Natural killer cell (primary cell): ENCODE data around the gene MATK. TPM values are rescaled to one million over a fixed set of nuclear protein-coding genes. Genes with fewer than 3 reads are reported as not detected.

ENCODE experiments used
- ATAC-seq, 3 donors: fragments of 150-1000 bp in 2 of 3; fragments of 200-7000 bp in 1 of 3; cut with Tn5 transposase; 1 replicate in 1 of 3; 2 replicates in 2 of 3; pipeline ENCODE4 v1.10.0; 2021; ENCODE audit warnings: mild to moderate bottlenecking in 2 of 3, moderate library complexity in 2 of 3
- DNase-seq, 2 donors: peaks; one replicate each; pipeline versions ENCODE4 v3.0.0 to v3.0.0-alpha.2; 2013 to 2021; ENCODE audit warnings: mixed read lengths in 1 of 2
- H3K27ac ChIP-seq: one replicate; pipeline ENCODE4 v1.5.1; 2013; ENCODE audit warnings: mild to moderate bottlenecking, low read length
- H3K27me3 ChIP-seq: one replicate; pipeline ENCODE4 v1.6.1; 2013; ENCODE audit warnings: low read length; ENCODE audit not compliant: control insufficient read depth, insufficient read depth
- H3K36me3 ChIP-seq: one replicate; pipeline ENCODE4 v1.6.1; 2013; ENCODE audit warnings: low read length; ENCODE audit not compliant: control insufficient read depth, insufficient read depth
- H3K4me1 ChIP-seq: one replicate; pipeline ENCODE4 v1.6.1; 2013; ENCODE audit warnings: low read length; ENCODE audit not compliant: control insufficient read depth, insufficient read depth
- H3K4me3 ChIP-seq: one replicate; pipeline ENCODE4 v1.5.1; 2013; ENCODE audit warnings: low read length
- H3K9me3 ChIP-seq: one replicate; pipeline ENCODE4 v1.6.1; 2013; ENCODE audit warnings: low read length; ENCODE audit not compliant: control insufficient read depth, insufficient read depth
- H3K27ac Mint-ChIP-seq, 2 donors: one replicate each; pipeline ENCODE4 v1.8.0; 2022; ENCODE audit warnings: mild to moderate bottlenecking in 2 of 2, mixed read lengths in 2 of 2, moderate library complexity in 1 of 2
- H3K27me3 Mint-ChIP-seq, 2 donors: one replicate each; pipeline ENCODE4 v1.8.0; 2022; ENCODE audit warnings: low read depth in 2 of 2, mixed read lengths in 2 of 2
- H3K36me3 Mint-ChIP-seq: one replicate; pipeline ENCODE4 v1.8.0; 2022; ENCODE audit warnings: mixed read lengths
- H3K4me1 Mint-ChIP-seq, 2 donors: one replicate each; pipeline ENCODE4 v1.8.0; 2022; ENCODE audit warnings: mixed read lengths in 2 of 2
- H3K4me3 Mint-ChIP-seq: one replicate; pipeline ENCODE4 v1.8.0; 2022; ENCODE audit warnings: mild to moderate bottlenecking, moderate library complexity, mixed read lengths
- H3K9me3 Mint-ChIP-seq, 2 donors: one replicate each; pipeline ENCODE4 v1.8.0; 2022; ENCODE audit warnings: mixed read lengths in 2 of 2
- WGBS: methylation state at CpG from one replicate; pipeline ENCODE4 v1.1.7; 2013; ENCODE audit warnings: missing lambda C conversion rate; ENCODE audit not compliant: insufficient coverage; 5-methylcytosine and 5-hydroxymethylcytosine counted together
- intact Hi-C: fragments of 100-400 bp; cut with micrococcal nuclease; formaldehyde crosslinking; loops from one replicate; pipeline ENCODE4 v1.14.2; 2022
- total RNA-seq, 4 donors: library from RNA; stranded (reverse); fragments of 120-200 nt in 1 of 4; gene quantifications; one replicate each; pipeline versions ENCODE4 v1.2.3 to v1.2.4, GENCODE V29; 2013 to 2022
- TF ChIP-seq, protein P1 (sequence below): fragments of 200-600 bp; IDR thresholded peaks from one replicate; pipeline ENCODE4 v1.8.0; 2022; ENCODE audit warnings: antibody characterized with exemption

Gene MATK
- total RNA-seq, 3 donors from 2014 or later (not counting 1 experiment from before 2014, with no cell fraction given), result 269 to 353 (median 317) TPM

DNA sequence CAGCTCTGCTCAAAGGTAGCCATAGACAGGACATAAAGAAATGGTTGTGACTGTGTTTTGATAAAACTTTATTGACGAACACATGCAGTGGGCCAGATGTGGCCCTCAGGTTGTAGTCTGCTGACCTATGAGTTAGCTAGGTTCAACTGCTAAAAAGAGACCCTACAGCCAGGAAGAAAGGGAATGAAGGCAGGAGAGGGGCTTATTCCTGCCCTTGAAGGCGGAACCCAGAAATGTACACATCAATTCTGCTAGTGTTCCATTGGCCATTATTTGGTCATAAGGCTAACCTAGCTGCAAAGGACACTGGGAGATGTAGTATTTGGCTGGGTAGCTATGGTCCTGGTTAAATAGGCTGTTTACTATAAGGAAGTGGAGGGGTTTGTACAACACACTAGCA, 42.7 kb downstream of the MATK start:
- no peak overlapping the region for H3K4me3 Mint-ChIP-seq
- H3K27ac ChIP-seq, result no peak overlapping the region
- H3K27me3 ChIP-seq, result no peaks in the 10 kb centered on the region
- intact Hi-C loops, result no loop called here
- no peaks in the 10 kb centered on the region for H3K9me3 ChIP-seq
- no peaks in the 10 kb centered on the region for H3K36me3 Mint-ChIP-seq
- H3K4me1 ChIP-seq, result no peaks in the 10 kb centered on the region
- DNase-seq, result no peak
- TF ChIP-seq, protein P1, sequence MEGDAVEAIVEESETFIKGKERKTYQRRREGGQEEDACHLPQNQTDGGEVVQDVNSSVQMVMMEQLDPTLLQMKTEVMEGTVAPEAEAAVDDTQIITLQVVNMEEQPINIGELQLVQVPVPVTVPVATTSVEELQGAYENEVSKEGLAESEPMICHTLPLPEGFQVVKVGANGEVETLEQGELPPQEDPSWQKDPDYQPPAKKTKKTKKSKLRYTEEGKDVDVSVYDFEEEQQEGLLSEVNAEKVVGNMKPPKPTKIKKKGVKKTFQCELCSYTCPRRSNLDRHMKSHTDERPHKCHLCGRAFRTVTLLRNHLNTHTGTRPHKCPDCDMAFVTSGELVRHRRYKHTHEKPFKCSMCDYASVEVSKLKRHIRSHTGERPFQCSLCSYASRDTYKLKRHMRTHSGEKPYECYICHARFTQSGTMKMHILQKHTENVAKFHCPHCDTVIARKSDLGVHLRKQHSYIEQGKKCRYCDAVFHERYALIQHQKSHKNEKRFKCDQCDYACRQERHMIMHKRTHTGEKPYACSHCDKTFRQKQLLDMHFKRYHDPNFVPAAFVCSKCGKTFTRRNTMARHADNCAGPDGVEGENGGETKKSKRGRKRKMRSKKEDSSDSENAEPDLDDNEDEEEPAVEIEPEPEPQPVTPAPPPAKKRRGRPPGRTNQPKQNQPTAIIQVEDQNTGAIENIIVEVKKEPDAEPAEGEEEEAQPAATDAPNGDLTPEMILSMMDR, result no peak
- no peak overlapping the region for H3K4me3 ChIP-seq
- 98% methylated on average over 2 of the region's 2 CpGs for WGBS
- no peaks in the 10 kb centered on the region for H3K36me3 ChIP-seq
- no peak for ATAC-seq
- H3K27me3 Mint-ChIP-seq, result no peaks in the 10 kb centered on the region
- H3K4me1 Mint-ChIP-seq, result no peaks in the 10 kb centered on the region
- H3K27ac Mint-ChIP-seq, result no peak overlapping the region
- no peaks in the 10 kb centered on the region for H3K9me3 Mint-ChIP-seq

DNA sequence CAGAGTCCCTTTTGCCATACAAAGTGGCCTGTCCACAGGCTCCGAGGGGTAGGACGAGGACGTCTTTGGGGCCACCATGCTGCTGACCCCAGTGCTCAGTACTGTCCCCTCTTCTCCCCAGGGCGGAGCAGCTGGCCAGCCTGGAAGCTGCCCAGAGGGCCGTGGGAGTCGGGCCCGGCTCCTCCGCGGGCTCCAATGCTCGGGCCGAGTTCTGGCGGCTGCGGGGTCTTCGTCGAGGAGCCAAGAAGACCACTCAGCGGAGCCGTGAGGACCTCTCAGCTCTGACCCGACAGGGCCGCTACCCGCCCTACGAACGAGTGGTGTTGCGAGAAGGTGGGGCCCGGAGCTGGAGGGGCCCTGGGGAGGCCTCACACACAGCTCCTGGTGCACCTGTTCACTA, 45.8 kb downstream of the MATK start:
- WGBS, result 97% methylated on average over 24 of the region's 24 CpGs
- TF ChIP-seq, protein P1, result no peak
- DNase-seq (no peak), ATAC-seq (no peak)
- no peaks in the 10 kb centered on the region for H3K27me3 Mint-ChIP-seq
- no peaks in the 10 kb centered on the region for H3K9me3 Mint-ChIP-seq
- no peaks in the 10 kb centered on the region for H3K36me3 Mint-ChIP-seq
- no peak overlapping the region for H3K4me3 ChIP-seq
- H3K4me3 Mint-ChIP-seq, result no peak overlapping the region
- H3K4me1 Mint-ChIP-seq, result no peaks in the 10 kb centered on the region
- H3K27me3 ChIP-seq, result no peaks in the 10 kb centered on the region
- no peak overlapping the region for H3K27ac ChIP-seq
- no peaks in the 10 kb centered on the region for H3K4me1 ChIP-seq
- H3K9me3 ChIP-seq, result no peaks in the 10 kb centered on the region
- intact Hi-C loops, result no loop called here
- H3K27ac Mint-ChIP-seq, result no peak overlapping the region
- H3K36me3 ChIP-seq, result no peaks in the 10 kb centered on the region

DNA sequence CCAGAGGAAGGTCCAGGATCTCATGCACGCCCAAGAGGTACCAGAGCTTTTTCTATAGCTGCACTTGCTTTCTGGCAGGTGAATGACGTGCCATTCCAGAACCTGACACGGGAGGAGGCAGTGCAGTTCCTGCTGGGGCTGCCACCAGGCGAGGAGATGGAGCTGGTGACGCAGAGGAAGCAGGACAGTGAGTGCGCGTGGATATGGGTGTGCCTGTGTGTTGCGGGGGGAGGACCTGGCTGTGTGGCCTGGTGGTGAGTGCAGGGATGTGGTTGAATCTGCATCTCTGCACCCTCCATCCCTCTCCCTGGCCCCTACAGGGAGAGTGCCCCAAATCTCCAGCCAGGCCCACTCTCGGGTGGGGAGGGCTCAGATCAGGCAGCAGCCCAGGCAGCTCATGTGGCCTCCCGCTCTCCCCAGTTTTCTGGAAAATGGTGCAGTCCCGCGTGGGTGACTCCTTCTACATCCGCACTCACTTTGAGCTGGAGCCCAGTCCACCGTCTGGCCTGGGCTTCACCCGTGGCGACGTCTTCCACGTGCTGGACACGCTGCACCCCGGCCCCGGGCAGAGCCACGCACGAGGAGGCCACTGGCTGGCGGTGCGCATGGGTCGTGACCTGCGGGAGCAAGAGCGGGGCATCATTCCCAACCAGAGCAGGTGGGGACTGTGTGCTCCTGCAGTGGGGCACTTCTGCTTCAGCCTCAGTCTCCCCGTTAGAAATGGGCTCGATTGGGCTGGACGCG, 47.5 kb downstream of the MATK start:
- Mint-ChIP-seq H3K4me1 (no peaks in the 10 kb centered on the region), H3K36me3 (no peaks in the 10 kb centered on the region), H3K9me3 (no peaks in the 10 kb centered on the region), H3K27ac (no peak overlapping the region), H3K27me3 (no peaks in the 10 kb centered on the region), H3K4me3 (no peak overlapping the region)
- H3K27ac ChIP-seq, result no peak overlapping the region
- ATAC-seq, result no peak
- H3K27me3 ChIP-seq, result no peaks in the 10 kb centered on the region
- no peaks in the 10 kb centered on the region for H3K36me3 ChIP-seq
- intact Hi-C loops, result no loop called here
- H3K9me3 ChIP-seq, result no peaks in the 10 kb centered on the region
- H3K4me3 ChIP-seq, result no peak overlapping the region
- H3K4me1 ChIP-seq, result no peaks in the 10 kb centered on the region
- no peak for DNase-seq
- 95% methylated on average over 31 of the region's 32 CpGs for WGBS
- TF ChIP-seq, protein P1, result no peak
